ENCODE measurements around the gene TTLL12. TPM values are rescaled to one million over a fixed set of nuclear protein-coding genes. Genes with fewer than 3 reads are reported as not detected.

TTLL12 gene
- polyA plus RNA-seq, 1 experiment = 12.6 TPM

GRCh38 chr22:43116932-43117331, 70.0 kb downstream of the TTLL12 start:
- Histone ChIP-seq H3K36me3 (ENCODE audit: control insufficient read depth, insufficient read depth, low read length) (no peaks in the 10 kb centered on the region), H3K4me3 (ENCODE audit: low read depth, low read length) (no peak overlapping the region), H3K27me3 (ENCODE audit: control insufficient read depth, insufficient read depth, low read length) (peaks cover 16% of the 10 kb centered on the region)
- TF ChIP-seq CTCF (IDR thresholded peaks at IDR 0.05; ENCODE audit: insufficient read depth, low read depth, low read length) = no peak
- POLR2A ChIA-PET = no interaction called here
- no peak for DNase-seq (ENCODE audit: low read depth)
- CTCF ChIA-PET = no interaction called here

Other genes starting within 250 kb of the TTLL12 start
- 64.4 and 86.3 TPM in 2 replicates for gene PACSIN2, start 172.0 kb downstream of the TTLL12 start, polyA plus RNA-seq (2011; rRNA removed)
- 19.2 and 22.1 TPM in 2 replicates for gene TTLL1, start 97.7 kb downstream of the TTLL12 start, polyA plus RNA-seq (2011; rRNA removed)
- gene BIK, start 76.4 kb downstream of the TTLL12 start, polyA plus RNA-seq (2011; rRNA removed) = 0.09 TPM in 2 replicates
- 12.5 and 19.4 TPM in 2 replicates for gene MCAT, start 43.7 kb downstream of the TTLL12 start, polyA plus RNA-seq (2011; rRNA removed)
- 250 and 313 TPM in 2 replicates for gene TSPO, start 35.6 kb downstream of the TTLL12 start, polyA plus RNA-seq (2011; rRNA removed)
- not detected in 2 replicates for gene SCUBE1, start 156.2 kb upstream of the TTLL12 start, polyA plus RNA-seq (2011; rRNA removed)
- not detected in 2 replicates for gene MPPED1, start 224.9 kb upstream of the TTLL12 start, polyA plus RNA-seq (2011; rRNA removed)